GM12801 (cell line): ENCODE results near the gene H6PD.

Source experiments
- TF ChIP-seq, protein P1 (sequence below): IDR thresholded peaks from one replicate; pipeline ENCODE4 v1.5.1; 2011; ENCODE audit warnings: control low read depth; ENCODE audit not compliant: insufficient read length; ENCODE audit errors: extremely low read depth

Gene H6PD

DNA sequence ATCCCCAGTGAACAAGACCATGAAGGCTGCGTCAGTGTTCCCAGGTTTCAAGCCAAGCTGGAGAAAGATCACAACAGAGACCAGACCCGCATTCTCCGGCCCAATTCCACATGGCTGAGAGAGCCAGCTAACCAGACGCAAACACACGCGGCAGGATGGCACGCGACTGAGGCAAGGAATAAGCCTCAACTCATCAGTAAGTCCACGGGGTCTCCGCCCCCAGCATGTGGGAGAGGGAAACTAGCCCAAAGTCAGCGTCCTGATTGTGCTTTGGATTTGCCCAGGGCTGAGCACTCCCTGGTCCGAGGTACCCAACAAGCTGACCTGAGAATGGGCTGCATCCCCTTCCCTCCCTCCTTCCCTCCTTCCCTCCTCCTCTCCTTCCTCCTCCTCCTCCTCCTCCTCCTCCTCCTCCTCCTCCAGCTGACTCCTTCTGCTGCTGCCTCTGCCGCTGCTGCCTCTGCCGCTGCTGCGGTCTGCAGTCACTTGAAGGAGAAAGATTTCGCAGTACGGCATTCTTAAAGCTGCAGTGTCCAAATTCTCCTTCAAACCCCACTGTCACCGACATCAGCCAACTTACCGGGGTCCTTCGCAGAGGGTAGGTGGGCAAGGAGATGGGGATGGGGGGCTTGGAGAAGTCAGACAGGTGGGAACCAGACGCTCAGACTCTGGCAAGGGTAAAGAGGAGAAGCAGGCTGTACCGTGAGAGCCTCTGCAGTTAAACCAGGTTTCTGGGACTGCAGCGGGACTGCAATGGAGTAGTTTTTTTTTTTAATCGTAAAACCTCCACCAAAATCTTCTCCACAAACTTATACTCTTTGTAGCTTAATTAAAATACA, 33.0 kb upstream of the H6PD start:
- TF ChIP-seq, protein P1, sequence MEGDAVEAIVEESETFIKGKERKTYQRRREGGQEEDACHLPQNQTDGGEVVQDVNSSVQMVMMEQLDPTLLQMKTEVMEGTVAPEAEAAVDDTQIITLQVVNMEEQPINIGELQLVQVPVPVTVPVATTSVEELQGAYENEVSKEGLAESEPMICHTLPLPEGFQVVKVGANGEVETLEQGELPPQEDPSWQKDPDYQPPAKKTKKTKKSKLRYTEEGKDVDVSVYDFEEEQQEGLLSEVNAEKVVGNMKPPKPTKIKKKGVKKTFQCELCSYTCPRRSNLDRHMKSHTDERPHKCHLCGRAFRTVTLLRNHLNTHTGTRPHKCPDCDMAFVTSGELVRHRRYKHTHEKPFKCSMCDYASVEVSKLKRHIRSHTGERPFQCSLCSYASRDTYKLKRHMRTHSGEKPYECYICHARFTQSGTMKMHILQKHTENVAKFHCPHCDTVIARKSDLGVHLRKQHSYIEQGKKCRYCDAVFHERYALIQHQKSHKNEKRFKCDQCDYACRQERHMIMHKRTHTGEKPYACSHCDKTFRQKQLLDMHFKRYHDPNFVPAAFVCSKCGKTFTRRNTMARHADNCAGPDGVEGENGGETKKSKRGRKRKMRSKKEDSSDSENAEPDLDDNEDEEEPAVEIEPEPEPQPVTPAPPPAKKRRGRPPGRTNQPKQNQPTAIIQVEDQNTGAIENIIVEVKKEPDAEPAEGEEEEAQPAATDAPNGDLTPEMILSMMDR: no peak

DNA sequence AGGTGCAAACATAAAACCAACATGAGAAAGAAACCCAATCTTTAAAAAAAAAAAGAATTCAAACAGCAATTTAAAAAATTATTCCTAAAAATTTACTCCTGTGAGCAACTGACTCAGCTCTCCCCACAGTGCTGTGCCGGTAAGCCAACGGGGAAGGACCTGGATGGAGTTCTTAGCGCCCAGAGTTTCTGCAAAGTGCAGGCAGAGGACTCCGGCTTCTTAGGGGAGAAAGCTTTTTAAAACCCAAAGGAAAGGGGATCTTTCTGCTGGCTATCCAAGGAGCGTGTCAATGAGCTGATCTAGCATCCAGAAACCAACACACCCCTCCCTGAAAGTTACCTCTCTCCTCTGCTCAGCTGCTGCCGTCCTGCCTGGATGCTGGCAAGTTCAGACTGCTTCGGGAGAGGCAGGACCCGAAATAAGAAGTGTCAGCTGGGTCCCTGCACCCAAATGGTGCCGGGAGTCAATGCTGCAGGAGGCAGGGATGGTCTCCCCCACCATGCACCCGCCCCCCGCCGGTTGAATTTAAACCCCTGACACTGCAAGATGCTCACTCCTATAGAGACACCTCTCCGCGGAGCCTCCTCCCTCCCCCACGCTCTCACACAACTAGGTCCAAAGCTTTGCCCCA, 32.2 kb upstream of the H6PD start:
- TF ChIP-seq, protein P1: no peak

DNA sequence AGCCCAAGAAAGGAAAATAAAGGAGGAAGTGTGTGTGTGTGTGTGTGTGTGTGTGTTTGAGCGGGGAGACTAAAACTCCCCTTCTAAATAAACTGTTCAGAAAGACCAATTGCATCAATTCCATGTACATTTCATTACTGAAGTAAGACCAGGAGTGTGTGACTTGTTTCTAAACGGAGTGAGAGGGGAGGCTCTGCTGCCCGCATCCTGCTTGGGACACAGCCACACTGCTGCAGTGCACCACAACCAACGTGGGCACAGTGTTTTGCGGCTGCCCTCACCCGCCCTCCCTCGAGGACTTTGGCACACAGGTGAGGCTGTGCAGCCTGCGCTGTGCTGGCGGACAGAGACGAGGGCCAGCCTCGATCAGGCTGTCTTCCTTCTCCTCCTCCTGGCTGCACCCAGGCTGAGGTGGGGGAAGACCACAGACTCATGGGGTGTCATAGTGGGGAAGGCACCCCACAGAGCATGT, 31.0 kb upstream of the H6PD start:
- TF ChIP-seq, protein P1: no peak

DNA sequence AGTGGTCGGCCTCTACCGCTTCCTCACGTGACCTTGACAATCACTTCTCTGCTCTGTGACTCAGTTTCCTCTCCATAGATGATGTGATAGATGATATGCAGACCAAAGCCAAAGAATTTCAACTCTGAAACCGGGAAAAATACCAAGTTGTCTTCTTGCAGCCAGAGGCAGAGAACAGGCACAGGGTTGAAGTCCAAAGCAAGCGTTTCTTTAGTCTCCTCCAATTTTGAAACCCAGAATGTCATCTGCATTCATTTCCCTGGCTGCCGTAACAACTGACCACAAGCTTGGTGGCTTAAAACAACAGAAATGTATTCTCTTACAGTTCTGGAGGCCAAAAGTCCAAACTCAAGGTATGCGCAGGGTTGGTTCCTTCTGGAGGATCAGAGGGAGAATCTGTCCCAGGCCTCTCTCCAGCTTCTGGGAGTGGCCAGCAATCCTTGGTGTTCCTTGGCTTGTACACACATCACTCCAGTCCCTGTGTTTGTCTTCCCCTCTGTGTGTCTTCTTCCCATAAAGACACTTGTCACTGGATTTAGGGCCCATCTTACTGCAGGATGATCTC, 30.3 kb upstream of the H6PD start:
- TF ChIP-seq, protein P1: no peak

DNA sequence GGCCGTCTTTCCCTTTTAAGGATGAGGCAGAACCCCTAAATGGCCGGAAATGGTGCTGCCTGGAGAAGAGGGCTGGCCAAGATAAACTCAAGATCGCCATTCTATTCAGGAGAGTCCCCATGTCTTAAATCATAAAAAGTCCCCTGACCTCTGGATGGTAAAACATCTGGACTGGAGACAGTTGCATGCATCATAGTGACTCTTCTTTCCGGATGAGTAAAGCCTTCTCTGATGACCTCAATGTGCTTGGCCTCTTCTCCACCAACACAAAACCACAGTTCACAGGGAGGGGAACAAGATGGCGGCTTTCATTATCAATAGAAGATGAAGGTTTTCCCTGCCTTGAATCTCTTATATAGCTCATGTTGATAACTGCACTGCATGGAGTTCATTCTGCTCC, 27.5 kb upstream of the H6PD start:
- TF ChIP-seq, protein P1: no peak

DNA sequence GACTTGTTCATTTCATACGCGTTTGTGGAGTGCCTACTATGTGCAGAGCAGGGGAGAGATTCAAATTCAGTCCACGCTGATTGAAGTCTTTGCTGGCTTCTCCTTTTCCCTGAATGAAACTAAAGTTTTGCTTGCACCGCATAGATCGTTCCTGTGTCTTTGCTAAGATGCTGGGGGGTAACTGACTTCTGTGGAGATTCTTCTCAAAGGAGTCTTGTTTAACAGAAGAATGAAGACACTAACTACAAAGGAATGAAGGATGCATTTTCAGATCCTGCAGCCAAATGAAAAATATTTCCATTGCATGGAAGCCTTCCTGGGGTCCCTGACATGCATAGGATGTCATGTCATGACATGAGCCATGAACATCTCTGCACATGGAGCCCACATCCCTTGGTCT, 26.9 kb upstream of the H6PD start:
- TF ChIP-seq, protein P1: no peak

DNA sequence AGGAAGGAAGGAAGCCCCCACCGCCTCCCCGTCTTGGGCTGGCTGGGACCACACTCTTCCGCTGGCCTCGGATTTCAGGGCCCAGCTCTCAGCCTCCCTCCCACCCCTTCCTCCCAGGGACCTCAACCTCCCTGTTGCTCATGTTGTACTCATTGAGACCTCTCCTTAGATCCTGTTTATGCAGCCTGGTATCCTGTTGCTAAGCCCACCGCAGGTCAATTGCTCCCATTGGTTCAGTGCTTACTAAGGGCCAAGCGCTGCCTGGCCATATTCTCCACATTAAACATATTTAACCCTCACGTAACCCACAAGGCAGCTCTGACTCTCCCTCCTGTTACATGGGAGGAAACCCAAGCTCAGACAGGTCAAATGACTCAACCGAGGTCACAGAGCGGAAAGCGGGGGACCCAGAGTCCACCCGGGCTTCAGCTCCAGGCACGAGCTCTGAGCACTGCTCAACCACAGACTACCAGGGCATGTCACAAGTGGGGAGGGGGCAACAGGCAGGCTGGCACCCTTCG, 23.2 kb upstream of the H6PD start:
- TF ChIP-seq, protein P1: no peak
